GM11168 (cell line): ENCODE measurements around the gene RPL12.

Source experiments
- in situ Hi-C: fragments of 300-500 bp; cut with MboI; formaldehyde crosslinking; loops from one replicate; pipeline ENCODE4 v1.12.0; 2022; ENCODE audit warnings: low sequenced_read_pairs; ENCODE audit not compliant: unreplicated experiment

The RPL12 gene

DNA sequence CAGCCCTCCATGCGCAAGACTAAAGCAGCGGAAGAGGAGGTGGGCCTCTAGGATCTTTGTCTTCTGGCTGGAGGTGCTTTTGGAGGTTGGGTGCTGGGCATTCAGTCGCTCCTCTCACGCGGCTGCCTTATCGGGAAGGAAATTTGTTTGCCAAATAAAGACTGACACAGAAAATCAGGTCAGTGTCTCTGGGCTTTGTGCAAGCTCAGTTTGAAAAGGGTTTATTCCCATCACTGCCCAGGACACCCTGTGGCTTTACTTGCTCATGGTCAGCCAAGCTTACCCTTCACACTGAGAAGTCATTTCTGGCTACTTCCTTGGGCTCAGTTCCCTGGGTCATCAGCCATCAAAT is 43.7 kb downstream of the RPL12 start:
- in situ Hi-C loops = no loop called here

DNA sequence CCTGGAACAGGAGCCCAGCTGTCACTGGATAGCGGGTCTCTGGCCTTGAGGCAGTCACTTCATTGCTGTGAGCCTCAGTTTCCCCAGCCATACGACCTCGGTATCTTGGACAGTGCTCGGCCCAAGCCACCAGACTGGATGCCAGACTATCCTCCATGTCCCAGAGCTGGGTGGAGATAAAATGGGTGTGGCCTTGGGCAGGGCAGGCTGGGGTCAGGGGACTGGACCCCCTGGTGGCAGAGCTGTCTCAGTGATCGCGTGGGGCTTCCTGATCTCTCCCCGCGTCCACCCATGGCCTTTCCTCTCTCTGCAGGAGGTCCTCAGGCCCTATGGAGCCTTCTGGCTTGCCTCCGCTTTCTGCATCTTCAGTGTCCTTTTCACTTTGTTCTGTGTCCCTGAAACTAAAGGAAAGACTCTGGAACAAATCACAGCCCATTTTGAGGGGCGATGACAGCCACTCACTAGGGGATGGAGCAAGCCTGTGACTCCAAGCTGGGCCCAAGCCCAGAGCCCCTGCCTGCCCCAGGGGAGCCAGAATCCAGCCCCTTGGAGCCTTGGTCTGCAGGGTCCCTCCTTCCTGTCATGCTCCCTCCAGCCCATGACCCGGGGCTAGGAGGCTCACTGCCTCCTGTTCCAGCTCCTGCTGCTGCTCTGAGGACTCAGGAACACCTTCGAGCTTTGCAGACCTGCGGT is 44.3 kb downstream of the RPL12 start:
- in situ Hi-C loops = no loop called here

DNA sequence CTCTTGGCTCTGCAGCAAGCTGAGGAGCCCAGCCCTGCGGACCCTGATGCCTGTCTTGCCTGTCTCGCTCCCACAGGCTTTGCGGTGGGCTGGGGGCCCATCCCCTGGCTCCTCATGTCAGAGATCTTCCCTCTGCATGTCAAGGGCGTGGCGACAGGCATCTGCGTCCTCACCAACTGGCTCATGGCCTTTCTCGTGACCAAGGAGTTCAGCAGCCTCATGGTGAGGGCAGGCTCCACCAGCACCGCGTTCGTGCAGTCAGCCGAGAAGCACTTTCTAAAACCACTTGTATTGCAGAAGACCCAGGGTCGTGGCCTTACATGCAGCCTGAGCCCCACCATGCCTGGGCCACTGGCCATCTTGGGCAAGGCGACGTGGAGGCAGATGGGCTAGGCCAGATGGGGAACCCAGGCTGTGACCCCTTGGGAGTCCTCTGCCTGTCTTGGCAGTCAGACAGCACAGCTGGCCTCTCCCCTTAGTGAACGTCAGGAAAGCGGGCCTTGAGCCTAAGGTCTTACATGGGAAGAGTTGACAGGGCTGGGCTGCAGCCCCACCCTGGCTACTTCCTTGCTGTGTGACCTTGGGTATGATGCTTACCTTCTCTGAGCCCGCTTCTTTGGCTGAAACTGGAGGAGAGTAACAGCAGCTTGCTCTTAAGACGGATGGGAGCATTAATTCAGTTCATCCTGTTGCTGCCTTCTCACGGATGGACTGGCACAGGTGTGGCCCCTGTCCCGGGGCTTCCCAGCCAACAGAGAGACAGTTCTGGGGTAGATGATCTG is 45.7 kb downstream of the RPL12 start:
- in situ Hi-C loops = no loop called here

DNA sequence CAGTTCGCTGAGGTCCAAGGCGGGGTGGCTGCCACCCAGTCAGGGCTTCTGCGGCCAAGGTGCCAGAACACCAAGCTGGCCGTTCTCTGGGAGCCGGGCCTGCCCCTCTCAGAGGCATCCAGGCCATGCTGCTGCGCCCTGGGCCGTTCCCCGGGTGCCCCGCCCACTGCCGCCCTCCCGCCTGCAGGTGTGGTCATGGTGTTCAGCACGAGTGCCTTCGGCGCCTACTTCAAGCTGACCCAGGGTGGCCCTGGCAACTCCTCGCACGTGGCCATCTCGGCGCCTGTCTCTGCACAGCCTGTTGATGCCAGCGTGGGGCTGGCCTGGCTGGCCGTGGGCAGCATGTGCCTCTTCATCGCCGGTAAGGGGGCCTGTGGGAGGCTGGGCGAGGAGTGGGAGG is 46.6 kb downstream of the RPL12 start:
- in situ Hi-C loops = no loop called here

DNA sequence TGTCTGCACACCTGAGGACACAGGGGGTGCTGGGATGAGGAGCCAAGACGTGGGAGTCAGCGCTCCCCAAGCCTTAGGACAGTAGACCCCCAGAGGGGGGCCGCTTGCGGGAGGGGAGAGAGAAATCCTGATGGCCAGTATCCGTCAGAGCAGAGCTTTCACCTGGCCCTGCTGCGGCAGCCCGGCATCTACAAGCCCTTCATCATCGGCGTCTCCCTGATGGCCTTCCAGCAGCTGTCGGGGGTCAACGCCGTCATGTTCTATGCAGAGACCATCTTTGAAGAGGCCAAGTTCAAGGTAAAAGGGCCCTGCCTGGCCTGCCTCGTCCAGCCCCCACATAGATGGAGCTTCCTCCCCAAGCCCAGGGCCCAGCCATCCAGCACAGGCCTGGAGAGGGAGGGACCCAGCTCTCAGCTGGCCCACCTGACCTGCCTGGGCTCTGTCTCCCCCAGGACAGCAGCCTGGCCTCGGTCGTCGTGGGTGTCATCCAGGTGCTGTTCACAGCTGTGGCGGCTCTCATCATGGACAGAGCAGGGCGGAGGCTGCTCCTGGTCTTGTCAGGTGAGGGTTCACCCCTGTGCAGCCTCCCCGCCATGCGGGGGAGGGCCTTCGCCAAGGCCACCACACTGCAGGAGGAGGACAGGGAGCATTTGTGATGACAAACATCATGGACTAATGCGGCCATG is 47.6 kb downstream of the RPL12 start:
- in situ Hi-C loops = no loop called here

DNA sequence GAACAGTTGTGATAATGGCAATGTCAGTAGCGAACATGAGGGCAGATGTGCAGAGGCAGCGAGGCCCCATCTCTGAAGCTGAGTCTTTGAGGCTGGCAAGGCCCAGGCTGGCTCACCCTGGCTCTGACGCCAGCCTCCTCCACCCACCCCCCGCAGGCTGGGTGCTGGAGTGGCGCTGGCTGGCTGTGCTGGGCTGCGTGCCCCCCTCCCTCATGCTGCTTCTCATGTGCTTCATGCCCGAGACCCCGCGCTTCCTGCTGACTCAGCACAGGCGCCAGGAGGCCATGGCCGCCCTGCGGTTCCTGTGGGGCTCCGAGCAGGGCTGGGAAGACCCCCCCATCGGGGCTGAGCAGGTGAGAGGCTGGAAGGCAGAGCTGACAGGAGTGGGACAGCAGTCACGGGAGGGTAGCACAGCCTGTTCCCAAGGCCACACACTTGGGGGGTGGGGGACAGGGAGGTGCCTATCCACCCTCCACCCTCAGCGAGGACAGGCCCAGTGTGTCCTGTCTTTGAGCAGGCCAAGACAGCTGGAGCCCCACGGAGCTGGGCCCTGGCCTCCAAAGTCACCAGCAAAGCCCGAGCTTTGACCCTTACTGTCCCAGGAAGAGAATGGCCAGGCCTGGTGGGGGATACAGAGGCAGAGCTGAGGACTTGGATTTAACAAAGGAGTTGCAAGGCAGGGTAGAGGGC is 48.7 kb downstream of the RPL12 start:
- in situ Hi-C loops = no loop called here

DNA sequence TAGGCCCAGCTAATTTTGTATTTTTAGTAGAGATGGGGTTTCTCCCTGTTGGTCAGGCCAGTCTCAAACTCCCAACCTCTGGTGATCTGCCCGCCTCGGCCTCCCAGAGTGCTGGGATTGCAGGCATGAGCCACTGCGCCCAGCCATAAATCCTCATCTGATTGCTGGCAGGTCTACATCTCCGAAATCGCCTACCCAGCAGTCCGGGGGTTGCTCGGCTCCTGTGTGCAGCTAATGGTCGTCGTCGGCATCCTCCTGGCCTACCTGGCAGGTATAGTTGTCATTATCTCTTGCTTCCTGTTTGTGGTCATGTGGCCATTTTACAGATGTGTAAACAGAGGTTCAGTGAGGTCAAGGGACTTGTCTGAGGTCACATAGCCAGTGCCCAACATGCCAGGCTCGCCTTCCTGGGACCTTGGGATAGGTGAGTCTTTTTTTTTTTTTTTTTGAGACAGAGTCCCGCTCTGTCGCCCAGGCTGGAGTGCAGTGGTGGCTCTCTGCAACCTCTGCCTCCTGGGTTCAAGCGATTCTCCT is 51.4 kb downstream of the RPL12 start:
- in situ Hi-C loops = loop anchor here (5.0 to 25.0 kb wide), 2 partner anchors 188 to 463 kb away; no protein-coding TSS in a partner anchor

DNA sequence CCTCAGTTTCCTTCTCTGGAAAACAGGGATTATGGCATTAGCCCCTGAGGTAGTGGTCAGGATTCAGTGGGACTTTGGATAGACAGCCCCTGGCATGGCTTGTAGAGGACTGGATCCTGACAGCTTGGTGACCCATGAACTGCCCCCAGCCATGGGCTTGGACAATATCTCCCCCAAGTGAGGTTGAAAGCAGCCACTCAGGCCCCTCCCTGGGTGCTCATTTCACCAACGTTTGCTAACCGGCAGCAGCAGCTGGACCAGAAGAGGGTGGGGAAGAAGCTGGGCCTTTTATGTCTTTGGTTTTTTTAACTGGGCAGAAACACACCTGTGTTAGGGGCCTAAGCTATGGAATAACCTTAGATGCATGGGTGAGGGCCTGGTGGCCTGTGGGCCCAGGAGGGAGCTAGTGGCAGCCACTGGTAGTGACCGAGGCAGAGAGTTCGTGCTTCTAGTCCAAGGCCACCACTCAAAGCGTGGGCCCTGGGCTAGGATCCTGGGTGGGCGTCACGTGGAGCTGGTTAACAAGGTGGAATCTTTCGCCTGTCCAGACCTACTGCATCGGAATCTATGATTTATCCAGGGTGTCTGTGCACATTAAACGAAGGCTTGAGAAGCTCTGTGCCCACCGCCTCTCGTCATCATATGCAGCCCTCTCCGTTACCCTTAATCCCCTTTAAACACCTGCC is 52.3 kb downstream of the RPL12 start:
- in situ Hi-C loops = loop anchor here (5.0 to 25.0 kb wide), 2 partner anchors 187 to 462 kb away; no protein-coding TSS in a partner anchor

DNA sequence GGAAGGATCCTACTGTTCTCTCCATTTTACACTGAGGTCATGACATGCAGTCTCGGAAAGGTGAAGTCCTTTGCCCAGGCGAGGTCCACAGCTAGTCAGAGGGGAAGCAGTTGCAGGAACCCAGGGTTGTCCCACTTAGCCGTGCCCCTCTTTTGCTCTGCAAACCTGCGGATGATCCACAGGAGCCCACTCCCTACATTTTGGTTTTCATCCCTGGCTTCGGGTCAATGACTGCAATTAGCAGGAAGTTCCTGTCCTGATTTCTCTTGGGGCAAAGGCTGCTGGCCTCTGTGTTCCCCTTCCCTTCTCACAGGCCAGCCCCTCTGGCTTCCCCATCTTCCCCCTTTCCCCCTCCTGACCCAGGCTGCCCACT is 52.9 kb downstream of the RPL12 start:
- in situ Hi-C loops = loop anchor here (5.0 to 25.0 kb wide), 2 partner anchors 186 to 461 kb away; no protein-coding TSS in a partner anchor
